ENCODE results near the gene DAW1. TPM values are rescaled to one million over a fixed set of nuclear protein-coding genes. Genes with fewer than 3 reads are reported as not detected.
"Not testable (repeated sequence)": the region's sequence is repeated elsewhere in the genome, so short reads cannot be mapped to it uniquely, and the experiment has no call there.

Gene DAW1
- polyA plus RNA-seq, 2 donors = 0.01 TPM; not detected in 1

GRCh38 chr2:227933884-227934283 is 62.5 kb downstream of the DAW1 start:
- H3K36me3 ChIP-seq (ENCODE audit: control insufficient read depth in 2 of 2, insufficient read depth in 2 of 2, low read length in 1 of 2) = no peaks in the 10 kb centered on the region
- no peaks in the 10 kb centered on the region for H3K9me3 ChIP-seq (ENCODE audit: control insufficient read depth in 2 of 2, insufficient read depth in 1 of 2, low read depth in 1 of 2, low read length in 1 of 2)
- no peaks in the 10 kb centered on the region for H3K27me3 ChIP-seq (ENCODE audit: control insufficient read depth in 1 of 2, insufficient read depth in 2 of 2, low read length in 2 of 2)
- no peak overlapping the region for H3K27ac ChIP-seq (ENCODE audit: low read depth in 2 of 2, low read length in 1 of 2)
- WGBS, 2 donors = 80 to 84% methylated on average over 1 of the region's 1 CpG
- H3K4me1 ChIP-seq (ENCODE audit: control insufficient read depth in 2 of 2, insufficient read depth in 2 of 2, low read length in 1 of 2) = no peaks in the 10 kb centered on the region
- H3K4me3 ChIP-seq (ENCODE audit: low read depth in 1 of 2, low read length in 2 of 2) = no peak overlapping the region

DNA sequence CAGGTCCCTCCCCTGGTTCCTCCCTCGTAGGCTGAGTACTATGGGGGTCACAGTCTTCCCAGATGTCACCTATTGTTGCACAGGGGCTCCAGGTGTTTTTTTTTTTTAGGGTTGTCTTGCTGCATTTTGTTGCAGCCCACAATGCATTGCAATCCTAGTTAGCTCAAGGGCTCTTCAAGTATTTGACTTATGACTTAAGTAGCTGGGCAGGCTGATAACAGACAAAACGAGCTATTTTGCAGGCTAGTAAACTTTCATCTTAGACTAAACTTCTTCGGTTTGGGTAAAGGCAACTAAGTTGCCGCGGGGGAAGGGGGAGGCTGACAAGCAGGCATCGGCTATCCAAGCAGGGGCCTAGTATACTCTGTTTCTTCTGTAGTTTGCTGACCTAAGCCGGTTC is 64.8 kb downstream of the DAW1 start:
- not testable (repeated sequence) for H3K36me3 ChIP-seq (ENCODE audit: control insufficient read depth in 2 of 2, insufficient read depth in 2 of 2, low read length in 1 of 2); H3K27me3 ChIP-seq (ENCODE audit: control insufficient read depth in 1 of 2, insufficient read depth in 2 of 2, low read length in 2 of 2); H3K27ac ChIP-seq (ENCODE audit: low read depth in 2 of 2, low read length in 1 of 2); H3K4me3 ChIP-seq (ENCODE audit: low read depth in 1 of 2, low read length in 2 of 2); H3K9me3 ChIP-seq (ENCODE audit: control insufficient read depth in 2 of 2, insufficient read depth in 1 of 2, low read depth in 1 of 2, low read length in 1 of 2); H3K4me1 ChIP-seq (ENCODE audit: control insufficient read depth in 2 of 2, insufficient read depth in 2 of 2, low read length in 1 of 2)
- WGBS, 2 donors = 71 to 74% methylated on average over 7 of the region's 7 CpGs

- Histone ChIP-seq H3K36me3 (ENCODE audit: control insufficient read depth in 2 of 2, insufficient read depth in 2 of 2, low read length in 1 of 2) (no peaks in the 10 kb centered on the region), H3K27ac (ENCODE audit: low read depth in 2 of 2, low read length in 1 of 2) (no peak overlapping the region), H3K9me3 (ENCODE audit: control insufficient read depth in 2 of 2, insufficient read depth in 1 of 2, low read depth in 1 of 2, low read length in 1 of 2) (no peaks in the 10 kb centered on the region), H3K4me1 (ENCODE audit: control insufficient read depth in 2 of 2, insufficient read depth in 2 of 2, low read length in 1 of 2) (no peaks in the 10 kb centered on the region), H3K4me3 (ENCODE audit: low read depth in 1 of 2, low read length in 2 of 2) (no peak overlapping the region), H3K27me3 (ENCODE audit: control insufficient read depth in 1 of 2, insufficient read depth in 2 of 2, low read length in 2 of 2) (no peaks in the 10 kb centered on the region)
- 49 to 52% methylated on average over 11 of the region's 11 CpGs for WGBS, 2 donors
Observed at GRCh38 chr2:227939271-227940027, 68.0 kb downstream of the DAW1 start.

DNA sequence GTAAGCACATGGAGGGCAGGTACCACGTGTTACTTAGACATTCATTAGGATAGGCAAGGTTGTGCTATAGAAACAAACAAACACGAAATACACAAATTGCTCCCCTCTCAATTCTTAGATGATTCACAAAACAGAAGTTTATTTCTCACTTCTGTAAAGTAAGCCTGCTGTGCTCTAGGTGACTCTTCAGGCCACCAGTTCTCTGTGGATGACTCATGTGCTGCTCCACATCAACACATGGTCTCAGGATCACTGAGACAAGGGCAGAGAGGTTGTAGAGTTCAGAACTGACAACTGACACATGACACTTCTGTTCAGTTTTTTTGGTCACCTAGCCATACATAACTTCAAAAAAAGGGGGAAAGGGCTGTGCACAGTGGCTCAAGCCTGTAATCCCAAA is 70.6 kb downstream of the DAW1 start:
- Histone ChIP-seq H3K36me3 (ENCODE audit: control insufficient read depth in 2 of 2, insufficient read depth in 2 of 2, low read length in 1 of 2) (no peaks in the 10 kb centered on the region), H3K4me1 (ENCODE audit: control insufficient read depth in 2 of 2, insufficient read depth in 2 of 2, low read length in 1 of 2) (no peaks in the 10 kb centered on the region), H3K27me3 (ENCODE audit: control insufficient read depth in 1 of 2, insufficient read depth in 2 of 2, low read length in 2 of 2) (no peaks in the 10 kb centered on the region), H3K27ac (ENCODE audit: low read depth in 2 of 2, low read length in 1 of 2) (no peak overlapping the region), H3K4me3 (ENCODE audit: low read depth in 1 of 2, low read length in 2 of 2) (no peak overlapping the region), H3K9me3 (ENCODE audit: control insufficient read depth in 2 of 2, insufficient read depth in 1 of 2, low read depth in 1 of 2, low read length in 1 of 2) (no peaks in the 10 kb centered on the region)
- WGBS, 2 donors = 61 to 76% methylated on average over 2 of the region's 2 CpGs

DNA sequence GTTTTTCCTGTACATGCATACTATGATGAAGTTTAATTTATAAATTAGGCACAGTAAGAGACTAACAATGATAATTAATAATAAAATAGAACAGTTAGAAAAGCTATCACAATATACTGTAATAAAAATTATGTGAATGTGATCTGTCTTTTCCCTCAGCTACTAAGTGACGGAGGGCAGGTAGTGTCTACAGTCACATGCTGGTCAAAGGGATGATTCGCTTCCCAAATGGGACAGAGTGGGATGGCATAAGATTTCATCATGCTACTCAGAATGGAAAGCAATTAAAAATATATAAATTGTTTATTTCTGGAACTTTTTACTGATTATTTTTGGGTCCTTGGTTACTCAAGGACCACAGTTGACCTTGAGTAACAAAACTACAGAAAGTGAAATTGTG is 71.5 kb downstream of the DAW1 start:
- WGBS, 2 donors = 74 to 86% methylated on average over 2 of the region's 2 CpGs
- H3K27me3 ChIP-seq (ENCODE audit: control insufficient read depth in 1 of 2, insufficient read depth in 2 of 2, low read length in 2 of 2) = no peaks in the 10 kb centered on the region
- no peak overlapping the region for H3K4me3 ChIP-seq (ENCODE audit: low read depth in 1 of 2, low read length in 2 of 2)
- no peaks in the 10 kb centered on the region for H3K36me3 ChIP-seq (ENCODE audit: control insufficient read depth in 2 of 2, insufficient read depth in 2 of 2, low read length in 1 of 2)
- H3K9me3 ChIP-seq (ENCODE audit: control insufficient read depth in 2 of 2, insufficient read depth in 1 of 2, low read depth in 1 of 2, low read length in 1 of 2) = no peaks in the 10 kb centered on the region
- H3K4me1 ChIP-seq (ENCODE audit: control insufficient read depth in 2 of 2, insufficient read depth in 2 of 2, low read length in 1 of 2) = no peaks in the 10 kb centered on the region
- H3K27ac ChIP-seq (ENCODE audit: low read depth in 2 of 2, low read length in 1 of 2) = no peak overlapping the region

GRCh38 chr2:227960317-227960716 is 88.9 kb downstream of the DAW1 start:
- 82 to 87% methylated on average over 3 of the region's 3 CpGs for WGBS, 2 donors
- H3K27ac ChIP-seq (ENCODE audit: low read depth in 2 of 2, low read length in 1 of 2) = no peak overlapping the region
- H3K4me3 ChIP-seq (ENCODE audit: low read depth in 1 of 2, low read length in 2 of 2) = no peak overlapping the region
- H3K4me1 ChIP-seq (ENCODE audit: control insufficient read depth in 2 of 2, insufficient read depth in 2 of 2, low read length in 1 of 2) = no peaks in the 10 kb centered on the region
- H3K9me3 ChIP-seq (ENCODE audit: control insufficient read depth in 2 of 2, insufficient read depth in 1 of 2, low read depth in 1 of 2, low read length in 1 of 2) = no peaks in the 10 kb centered on the region
- no peaks in the 10 kb centered on the region for H3K27me3 ChIP-seq (ENCODE audit: control insufficient read depth in 1 of 2, insufficient read depth in 2 of 2, low read length in 2 of 2)
- H3K36me3 ChIP-seq (ENCODE audit: control insufficient read depth in 2 of 2, insufficient read depth in 2 of 2, low read length in 1 of 2) = no peaks in the 10 kb centered on the region

DNA sequence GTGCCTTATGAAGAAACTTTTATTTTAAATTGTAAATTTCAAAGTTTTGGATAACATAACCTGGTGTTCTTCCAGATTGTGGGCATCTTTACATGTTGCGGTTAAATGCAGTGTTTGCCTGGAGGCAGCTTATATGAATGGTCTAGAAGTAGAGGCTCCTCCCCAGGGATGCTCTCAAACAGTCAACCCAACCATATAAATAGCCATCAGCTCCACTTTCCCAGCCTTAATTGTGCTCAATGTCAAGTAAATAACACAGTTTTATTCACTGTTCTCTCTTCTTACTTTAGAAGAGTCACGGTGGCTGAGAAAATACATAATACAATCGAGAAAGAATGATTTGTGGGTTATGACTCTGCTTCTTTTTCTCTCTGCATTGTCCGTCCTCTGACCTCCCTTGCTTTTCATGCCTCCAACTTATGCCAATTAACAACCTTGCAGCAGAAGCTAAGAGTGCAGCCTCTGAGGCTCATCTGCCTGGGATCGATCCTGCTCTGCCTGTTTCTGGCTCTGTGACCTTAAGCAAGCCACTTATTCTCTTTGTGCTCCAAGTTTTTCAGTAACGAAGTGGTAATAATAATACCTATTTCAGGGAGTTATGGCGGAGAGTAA is 100.3 kb downstream of the DAW1 start:
- WGBS, 2 donors = 79 to 81% methylated on average over 7 of the region's 7 CpGs
- H3K36me3 ChIP-seq (ENCODE audit: control insufficient read depth in 2 of 2, insufficient read depth in 2 of 2, low read length in 1 of 2) = no peaks in the 10 kb centered on the region
- H3K27ac ChIP-seq (ENCODE audit: low read depth in 2 of 2, low read length in 1 of 2) = no peak overlapping the region
- H3K4me3 ChIP-seq (ENCODE audit: low read depth in 1 of 2, low read length in 2 of 2) = no peak overlapping the region
- H3K9me3 ChIP-seq (ENCODE audit: control insufficient read depth in 2 of 2, insufficient read depth in 1 of 2, low read depth in 1 of 2, low read length in 1 of 2) = no peaks in the 10 kb centered on the region
- H3K4me1 ChIP-seq (ENCODE audit: control insufficient read depth in 2 of 2, insufficient read depth in 2 of 2, low read length in 1 of 2) = no peaks in the 10 kb centered on the region
- H3K27me3 ChIP-seq (ENCODE audit: control insufficient read depth in 1 of 2, insufficient read depth in 2 of 2, low read length in 2 of 2) = no peaks in the 10 kb centered on the region

- Histone ChIP-seq H3K4me1 (ENCODE audit: control insufficient read depth in 2 of 2, insufficient read depth in 2 of 2, low read length in 1 of 2) (no peaks in the 10 kb centered on the region), H3K4me3 (ENCODE audit: low read depth in 1 of 2, low read length in 2 of 2) (no peak overlapping the region), H3K36me3 (ENCODE audit: control insufficient read depth in 2 of 2, insufficient read depth in 2 of 2, low read length in 1 of 2) (no peaks in the 10 kb centered on the region), H3K9me3 (ENCODE audit: control insufficient read depth in 2 of 2, insufficient read depth in 1 of 2, low read depth in 1 of 2, low read length in 1 of 2) (no peaks in the 10 kb centered on the region), H3K27me3 (ENCODE audit: control insufficient read depth in 1 of 2, insufficient read depth in 2 of 2, low read length in 2 of 2) (no peaks in the 10 kb centered on the region), H3K27ac (ENCODE audit: low read depth in 2 of 2, low read length in 1 of 2) (no peak overlapping the region)
- 76% methylated on average over 3 of the region's 3 CpGs for WGBS, 2 donors
Observed at GRCh38 chr2:227973241-227973640, 101.8 kb downstream of the DAW1 start.

All from esophagus (tissue), 2 donors.